ENCODE measurements around the gene SNTG2.

SNTG2 gene

GRCh38 chr2:1022178-1022577 lies 71.5 kb downstream of the SNTG2 start:
- H3K36me3 ChIP-seq (ENCODE audit: low read depth), result no peaks in the 10 kb centered on the region
- no peak overlapping the region for H3K4me3 ChIP-seq (ENCODE audit: severe bottlenecking)
- ATAC-seq (ENCODE audit: low read depth) (no peak), DNase-seq (ENCODE audit: low spot score) (no peak)
- no peaks in the 10 kb centered on the region for H3K27me3 ChIP-seq (ENCODE audit: insufficient read depth, poor library complexity, severe bottlenecking)
- H3K9me3 ChIP-seq (ENCODE audit: severe bottlenecking), result no peaks in the 10 kb centered on the region
- no peaks in the 10 kb centered on the region for H3K4me1 ChIP-seq (ENCODE audit: insufficient read depth, poor library complexity, severe bottlenecking)
- no peak overlapping the region for H3K27ac ChIP-seq (ENCODE audit: poor library complexity, severe bottlenecking)
- no peak for TF ChIP-seq CTCF (IDR thresholded peaks at IDR 0.05; ENCODE audit: poor library complexity, severe bottlenecking)

- no peaks in the 10 kb centered on the region for H3K36me3 ChIP-seq (ENCODE audit: low read depth)
- H3K9me3 ChIP-seq (ENCODE audit: severe bottlenecking), result no peaks in the 10 kb centered on the region
- H3K4me3 ChIP-seq (ENCODE audit: severe bottlenecking), result no peak overlapping the region
- no peak overlapping the region for H3K27ac ChIP-seq (ENCODE audit: poor library complexity, severe bottlenecking)
- TF ChIP-seq CTCF (IDR thresholded peaks at IDR 0.05; ENCODE audit: poor library complexity, severe bottlenecking), result no peak
- DNase-seq (ENCODE audit: low spot score) (no peak), ATAC-seq (ENCODE audit: low read depth) (no peak)
- no peaks in the 10 kb centered on the region for H3K4me1 ChIP-seq (ENCODE audit: insufficient read depth, poor library complexity, severe bottlenecking)
- no peaks in the 10 kb centered on the region for H3K27me3 ChIP-seq (ENCODE audit: insufficient read depth, poor library complexity, severe bottlenecking)
Observed at GRCh38 chr2:1024981-1025380, 74.3 kb downstream of the SNTG2 start.

- Histone ChIP-seq H3K27ac (ENCODE audit: poor library complexity, severe bottlenecking) (no peak overlapping the region), H3K27me3 (ENCODE audit: insufficient read depth, poor library complexity, severe bottlenecking) (no peaks in the 10 kb centered on the region), H3K4me1 (ENCODE audit: insufficient read depth, poor library complexity, severe bottlenecking) (no peaks in the 10 kb centered on the region), H3K9me3 (ENCODE audit: severe bottlenecking) (no peaks in the 10 kb centered on the region), H3K4me3 (ENCODE audit: severe bottlenecking) (no peak overlapping the region), H3K36me3 (ENCODE audit: low read depth) (no peaks in the 10 kb centered on the region)
- DNase-seq (ENCODE audit: low spot score), result no peak
- no peak for ATAC-seq (ENCODE audit: low read depth)
- TF ChIP-seq CTCF (IDR thresholded peaks at IDR 0.05; ENCODE audit: poor library complexity, severe bottlenecking), result no peak
Observed at GRCh38 chr2:1026141-1026540, 75.5 kb downstream of the SNTG2 start.

GRCh38 chr2:1028831-1029230 lies 78.2 kb downstream of the SNTG2 start:
- no peaks in the 10 kb centered on the region for H3K27me3 ChIP-seq (ENCODE audit: insufficient read depth, poor library complexity, severe bottlenecking)
- no peak for ATAC-seq (ENCODE audit: low read depth)

GRCh38 chr2:1032030-1032429 lies 81.4 kb downstream of the SNTG2 start:
- Histone ChIP-seq H3K9me3 (ENCODE audit: severe bottlenecking) (peaks cover 4% of the 10 kb centered on the region), H3K27ac (ENCODE audit: poor library complexity, severe bottlenecking) (no peak overlapping the region), H3K4me3 (ENCODE audit: severe bottlenecking) (no peak overlapping the region), H3K27me3 (ENCODE audit: insufficient read depth, poor library complexity, severe bottlenecking) (no peaks in the 10 kb centered on the region), H3K4me1 (ENCODE audit: insufficient read depth, poor library complexity, severe bottlenecking) (no peaks in the 10 kb centered on the region), H3K36me3 (ENCODE audit: low read depth) (no peaks in the 10 kb centered on the region)
- TF ChIP-seq CTCF (IDR thresholded peaks at IDR 0.05; ENCODE audit: poor library complexity, severe bottlenecking), result no peak
- no peak for ATAC-seq (ENCODE audit: low read depth)
- no peak for DNase-seq (ENCODE audit: low spot score)

More at GRCh38 chr2:1028831-1029230, 78.2 kb downstream of the SNTG2 start:
- no peak overlapping the region for H3K27ac ChIP-seq (ENCODE audit: poor library complexity, severe bottlenecking)
- DNase-seq (ENCODE audit: low spot score), result no peak
- no peaks in the 10 kb centered on the region for H3K9me3 ChIP-seq (ENCODE audit: severe bottlenecking)
- no peaks in the 10 kb centered on the region for H3K4me1 ChIP-seq (ENCODE audit: insufficient read depth, poor library complexity, severe bottlenecking)
- no peak for TF ChIP-seq CTCF (IDR thresholded peaks at IDR 0.05; ENCODE audit: poor library complexity, severe bottlenecking)
- H3K4me3 ChIP-seq (ENCODE audit: severe bottlenecking), result no peak overlapping the region
- no peaks in the 10 kb centered on the region for H3K36me3 ChIP-seq (ENCODE audit: low read depth)
